Neuronal stem cell (in vitro differentiated cells): ENCODE measurements around the gene PHYKPL.
"Not testable (repeated sequence)": the region's sequence is repeated elsewhere in the genome, so short reads cannot be mapped to it uniquely, and the experiment has no call there.

Source experiments
- DNase-seq: peaks from one replicate; pipeline ENCODE4 v3.0.0-alpha.2; 2013; ENCODE audit warnings: low spot score
- H2AFZ ChIP-seq: one replicate; pipeline ENCODE4 v1.6.1; 2013; ENCODE audit warnings: mild to moderate bottlenecking, low read length, inconsistent platforms
- H2AK5ac ChIP-seq: 2 replicates; pipeline ENCODE4 v1.6.1; 2013; ENCODE audit warnings: low read depth, mild to moderate bottlenecking, inconsistent platforms, low read length, moderate library complexity, mixed read lengths
- H2BK120ac ChIP-seq: 2 replicates; pipeline ENCODE4 v1.6.1; 2013; ENCODE audit warnings: low read depth, mild to moderate bottlenecking, inconsistent platforms, low read length, moderate library complexity, mixed read lengths
- H2BK12ac ChIP-seq: one replicate; pipeline ENCODE4 v1.6.1; 2013; ENCODE audit warnings: low read length, inconsistent platforms
- H2BK15ac ChIP-seq: 2 replicates; pipeline ENCODE4 v1.6.1; 2013; ENCODE audit warnings: mild to moderate bottlenecking, low read length, inconsistent platforms, mixed read lengths
- H2BK5ac ChIP-seq: one replicate; pipeline ENCODE4 v1.6.1; 2013; ENCODE audit warnings: inconsistent platforms, mild to moderate bottlenecking, low read length, moderate library complexity
- H3K14ac ChIP-seq: one replicate; pipeline ENCODE4 v1.6.1; 2013; ENCODE audit warnings: low read length, inconsistent platforms
- H3K18ac ChIP-seq: 2 replicates; pipeline ENCODE4 v1.6.1; 2013; ENCODE audit warnings: low read length, inconsistent platforms
- H3K23ac ChIP-seq: 2 replicates; pipeline ENCODE4 v1.6.1; 2013; ENCODE audit warnings: low read depth, mild to moderate bottlenecking, mixed read lengths, low read length, inconsistent platforms; ENCODE audit not compliant: poor library complexity
- H3K27ac ChIP-seq: replicated peaks from 3 replicates; pipeline ENCODE4 v1.5.1; 2013; ENCODE audit warnings: low read length, inconsistent platforms
- H3K27me3 ChIP-seq, 3 experiments: 2 replicates each; pipeline ENCODE4 v1.6.1; 2013; ENCODE audit warnings: low read length in 3 of 3, mild to moderate bottlenecking in 2 of 3, inconsistent platforms in 1 of 3, low read depth in 1 of 3, mixed read lengths in 1 of 3, moderate library complexity in 1 of 3; ENCODE audit not compliant: control insufficient read depth in 3 of 3, insufficient read depth in 3 of 3
- H3K36me3 ChIP-seq, 2 donors: replicated peaks in 1 of 2; 2 replicates each; pipeline ENCODE4 v1.6.1; 2013; ENCODE audit warnings: low read length in 2 of 2; ENCODE audit not compliant: control insufficient read depth in 2 of 2, insufficient read depth in 2 of 2
- H3K4ac ChIP-seq: 2 replicates; pipeline ENCODE4 v1.6.1; 2013; ENCODE audit warnings: inconsistent platforms, mild to moderate bottlenecking, low read length, moderate library complexity
- H3K4me1 ChIP-seq, 2 donors: 1 replicate in 1 of 2; 2 replicates in 1 of 2; pipeline ENCODE4 v1.6.1; 2013; ENCODE audit warnings: low read length in 2 of 2, low read depth in 1 of 2; ENCODE audit not compliant: control insufficient read depth in 2 of 2, insufficient read depth in 1 of 2
- H3K4me2 ChIP-seq: one replicate; pipeline ENCODE4 v1.6.1; 2013; ENCODE audit warnings: mild to moderate bottlenecking, low read length, inconsistent platforms; ENCODE audit not compliant: insufficient read depth, poor library complexity, severe bottlenecking
- H3K4me3 ChIP-seq, 2 donors: 2 replicates each; pipeline ENCODE4 v1.5.1; 2013; ENCODE audit warnings: low read length in 2 of 2, mild to moderate bottlenecking in 2 of 2, inconsistent platforms in 1 of 2, moderate library complexity in 1 of 2
- H3K79me1 ChIP-seq: one replicate; pipeline ENCODE4 v1.6.1; 2013; ENCODE audit warnings: low read depth, mild to moderate bottlenecking, inconsistent platforms, low read length, moderate library complexity
- H3K9ac ChIP-seq: one replicate; pipeline ENCODE4 v1.6.1; 2013; ENCODE audit warnings: mild to moderate bottlenecking, low read depth, low read length, inconsistent platforms; ENCODE audit not compliant: poor library complexity
- H3K9me3 ChIP-seq, 2 donors: replicated peaks in 1 of 2; 2 replicates each; pipeline versions ENCODE3 to v1.6.1; 2013; ENCODE audit warnings: low read length in 2 of 2, mild to moderate bottlenecking in 2 of 2, inconsistent platforms in 1 of 2, low read depth in 1 of 2, mixed read lengths in 1 of 2, moderate library complexity in 1 of 2; ENCODE audit not compliant: control insufficient read depth in 2 of 2, insufficient read depth in 1 of 2
- H4K8ac ChIP-seq: one replicate; pipeline ENCODE4 v1.6.1; 2013; ENCODE audit warnings: low read depth, mild to moderate bottlenecking, inconsistent platforms, low read length, moderate library complexity
- H4K91ac ChIP-seq: one replicate; pipeline ENCODE4 v1.6.1; 2013; ENCODE audit warnings: low read length, low read depth, mild to moderate bottlenecking, inconsistent platforms; ENCODE audit not compliant: poor library complexity
- WGBS, 2 donors: extraction: QIAGEN DNeasy Blood & Tissue Kit; methylation state at CpG; one replicate each; pipeline ENCODE4 v1.1.7; 2013; ENCODE audit warnings: missing lambda C conversion rate in 2 of 2, mixed read lengths in 1 of 2; ENCODE audit not compliant: insufficient read length in 2 of 2, insufficient replicate concordance in 1 of 2; ENCODE audit errors: extremely low coverage in 2 of 2; 5-methylcytosine and 5-hydroxymethylcytosine counted together

Gene PHYKPL

GRCh38 chr5:178231539-178232123, 971 bp downstream of the PHYKPL start:
- Histone ChIP-seq H3K23ac (peak overlapping the region; percentile 87), H2BK120ac (no peak overlapping the region), H3K9me3 (peaks cover 0 to 5% of the 10 kb centered on the region in 2 donors), H3K14ac (peak overlapping the region; percentile 60), H3K4ac (no peak overlapping the region), H3K36me3 (peaks cover 28 to 48% of the 10 kb centered on the region in 2 donors), H2AK5ac (peak overlapping the region; percentile 44), H3K18ac (peak overlapping the region; percentile 79), H3K27me3 (no peaks in the 10 kb centered on the region), H2BK15ac (no peak overlapping the region), H4K8ac (no peak overlapping the region), H3K27ac (no peak overlapping the region), H2AFZ (peak overlapping the region; percentile 96), H2BK5ac (no peak overlapping the region), H3K4me2 (peak overlapping the region; percentile 92), H4K91ac (no peak overlapping the region), H3K4me1 (peaks cover 6 to 14% of the 10 kb centered on the region in 2 donors), H3K4me3 (peak overlapping the region; percentile 75 to 93), H3K79me1 (peaks cover 9% of the 10 kb centered on the region), H2BK12ac (no peak overlapping the region), H3K9ac (peak overlapping the region; percentile 93)
- no CpG with 5 or more reads among the region's 21 CpGs for WGBS, 2 donors
- peak; percentile 11 for DNase-seq

GRCh38 chr5:178230879-178231538, 1.6 kb downstream of the PHYKPL start:
- Histone ChIP-seq H4K8ac (peak overlapping the region; percentile 4), H3K4ac (no peak overlapping the region), H2AFZ (no peak overlapping the region), H3K79me1 (peaks cover 9% of the 10 kb centered on the region), H3K4me3 (peak overlapping the region; percentile 41 to 75), H3K23ac (no peak overlapping the region), H3K9ac (no peak overlapping the region), H4K91ac (no peak overlapping the region), H2BK12ac (no peak overlapping the region), H3K18ac (no peak overlapping the region), H3K4me1 (peaks cover 6 to 14% of the 10 kb centered on the region in 2 donors), H2BK5ac (no peak overlapping the region), H3K4me2 (no peak overlapping the region), H2BK15ac (no peak overlapping the region), H3K27me3 (no peaks in the 10 kb centered on the region), H3K36me3 (peaks cover 28 to 53% of the 10 kb centered on the region in 2 donors), H3K14ac (peak overlapping the region; percentile 59), H3K9me3 (peaks cover 0 to 5% of the 10 kb centered on the region in 2 donors), H2BK120ac (peak overlapping the region; percentile 17), H3K27ac (no peak overlapping the region), H2AK5ac (peak overlapping the region; percentile 6)
- no CpG with 5 or more reads among the region's 9 CpGs for WGBS, 2 donors
- DNase-seq, result no peak

GRCh38 chr5:178229861-178230260, 2.7 kb downstream of the PHYKPL start:
- H4K91ac ChIP-seq, result no peak overlapping the region
- no peak overlapping the region for H3K4me2 ChIP-seq
- no CpG with 5 or more reads among the region's 10 CpGs for WGBS, 2 donors
- H3K27me3 ChIP-seq, result no peaks in the 10 kb centered on the region
- H3K18ac ChIP-seq, result no peak overlapping the region
- H4K8ac ChIP-seq, result no peak overlapping the region
- DNase-seq, result no peak
- H3K9me3 ChIP-seq, result peaks cover 0 to 5% of the 10 kb centered on the region in 2 donors
- no peak overlapping the region for H2AK5ac ChIP-seq
- no peak overlapping the region for H3K14ac ChIP-seq
- no peak overlapping the region for H3K4ac ChIP-seq
- no peak overlapping the region for H2BK5ac ChIP-seq
- no peak overlapping the region for H3K23ac ChIP-seq
- H3K36me3 ChIP-seq, result peaks cover 28 to 62% of the 10 kb centered on the region in 2 donors
- H3K4me3 ChIP-seq, result no peak overlapping the region
- H2BK120ac ChIP-seq, result no peak overlapping the region
- H2AFZ ChIP-seq, result no peak overlapping the region
- H3K9ac ChIP-seq, result peak overlapping the region; percentile 26
- no peak overlapping the region for H3K27ac ChIP-seq
- H3K79me1 ChIP-seq, result peaks cover 9% of the 10 kb centered on the region
- no peak overlapping the region for H2BK12ac ChIP-seq
- H3K4me1 ChIP-seq, result peaks cover 6 to 13% of the 10 kb centered on the region in 2 donors
- H2BK15ac ChIP-seq, result no peak overlapping the region

GRCh38 chr5:178229111-178229510, 3.5 kb downstream of the PHYKPL start:
- H3K4me2 ChIP-seq, H2BK5ac ChIP-seq, H2AFZ ChIP-seq, H3K4me3 ChIP-seq, H3K18ac ChIP-seq, H2BK120ac ChIP-seq, H3K9ac ChIP-seq, H3K23ac ChIP-seq, H3K79me1 ChIP-seq, H3K9me3 ChIP-seq, H3K27ac ChIP-seq, H2AK5ac ChIP-seq, H4K91ac ChIP-seq, H2BK15ac ChIP-seq, H2BK12ac ChIP-seq, H4K8ac ChIP-seq, H3K4ac ChIP-seq, DNase-seq, H3K27me3 ChIP-seq, H3K14ac ChIP-seq: not testable (repeated sequence)
- WGBS, 2 donors, result no CpG with 5 or more reads among the region's 13 CpGs
- peaks cover 31 to 68% of the 10 kb centered on the region in 2 donors for H3K36me3 ChIP-seq
- H3K4me1 ChIP-seq, result peaks cover 8 to 12% of the 10 kb centered on the region in 2 donors
